Measurements from ENCODE around the gene ZNF823. TPM values are rescaled to one million over a fixed set of nuclear protein-coding genes. Genes with fewer than 3 reads are reported as not detected.

The ZNF823 gene
- total RNA-seq (2021) = 6.7 and 7.4 TPM in 2 replicates
- Bru-seq, nascent RNA = percentile 74 among the genes with signal in this experiment
- percentile 79 among the genes with signal in this experiment for BruChase-seq, experiment 1, labeled RNA remaining after a 2-hour chase
- BruChase-seq, experiment 2, labeled RNA remaining after a 6-hour chase = percentile 66 among the genes with signal in this experiment
- long read RNA-seq, transcript ZNF823-201 (4 exons, 2,423 nt) = major isoform, 11 of 18 reads
- long read RNA-seq, partial matches to known transcripts = 0 of 18 reads
- long read RNA-seq, other reads (novel, unspliced or antisense) = 6 of 18 reads

- intact Hi-C loops (cut with micrococcal nuclease; ENCODE audit: unreplicated experiment) = loop anchor here (1.0 to 5.0 kb wide), 2 partner anchors 27 to 37 kb away; partner anchors contain the start of gene ZNF441
- Histone ChIP-seq H2AFZ (peak within 1 kb of the TSS; percentile 96), H3K36me3 (ENCODE audit: low read depth) (no peaks in the 10 kb centered on the region), H3K9me2 (ENCODE audit: insufficient read depth) (no peaks in the 10 kb centered on the region), H3K27ac (peak within 1 kb of the TSS; percentile 89), H3K4me2 (peak within 1 kb of the TSS; percentile 95), H3K27me3 (ENCODE audit: insufficient read depth, low read depth) (no peaks in the 10 kb centered on the region), H3K4me1 (replicated peaks; ENCODE audit: insufficient read depth) (peaks cover 31% of the 10 kb centered on the region), H4K20me1 (ENCODE audit: insufficient read depth) (no peaks in the 10 kb centered on the region), H3K79me2 (ENCODE audit: low read depth) (peaks cover 41% of the 10 kb centered on the region), H3K9me3 (ENCODE audit: insufficient read depth, low read depth) (no peaks in the 10 kb centered on the region), H3K4me3 (peak within 1 kb of the TSS; percentile 85), H3F3A (ENCODE audit: insufficient read depth, low read depth) (peaks cover 13% of the 10 kb centered on the region; the same call in 1 of the 2 replicates)
- ChIA-PET CTCF (interaction anchor here (0.6 kb wide), 1 partner anchor 754 kb away, joined by 3 read pairs; no protein-coding TSS in a partner anchor), POLR2A (ENCODE audit: unreplicated experiment) (interaction anchor here (0.7 kb wide), 1 partner anchor 435 kb away, joined by 3 read pairs; no protein-coding TSS in a partner anchor)
- TF ChIP-seq, protein P1, sequence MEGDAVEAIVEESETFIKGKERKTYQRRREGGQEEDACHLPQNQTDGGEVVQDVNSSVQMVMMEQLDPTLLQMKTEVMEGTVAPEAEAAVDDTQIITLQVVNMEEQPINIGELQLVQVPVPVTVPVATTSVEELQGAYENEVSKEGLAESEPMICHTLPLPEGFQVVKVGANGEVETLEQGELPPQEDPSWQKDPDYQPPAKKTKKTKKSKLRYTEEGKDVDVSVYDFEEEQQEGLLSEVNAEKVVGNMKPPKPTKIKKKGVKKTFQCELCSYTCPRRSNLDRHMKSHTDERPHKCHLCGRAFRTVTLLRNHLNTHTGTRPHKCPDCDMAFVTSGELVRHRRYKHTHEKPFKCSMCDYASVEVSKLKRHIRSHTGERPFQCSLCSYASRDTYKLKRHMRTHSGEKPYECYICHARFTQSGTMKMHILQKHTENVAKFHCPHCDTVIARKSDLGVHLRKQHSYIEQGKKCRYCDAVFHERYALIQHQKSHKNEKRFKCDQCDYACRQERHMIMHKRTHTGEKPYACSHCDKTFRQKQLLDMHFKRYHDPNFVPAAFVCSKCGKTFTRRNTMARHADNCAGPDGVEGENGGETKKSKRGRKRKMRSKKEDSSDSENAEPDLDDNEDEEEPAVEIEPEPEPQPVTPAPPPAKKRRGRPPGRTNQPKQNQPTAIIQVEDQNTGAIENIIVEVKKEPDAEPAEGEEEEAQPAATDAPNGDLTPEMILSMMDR (conservative IDR thresholded peaks at IDR 0.05) = no peak
- TSS peak; percentile 96 for BruUV-seq (replicated peaks)
- peak; percentile 99 for DNase-seq
Observed at GRCh38 chr19:11738746-11739620, at the start of gene ZNF823. Gene ZNF823 (minus strand): TSS chr19:11738946. CDS start chr19:11738819, 127 bp downstream.

GRCh38 chr19:11787536-11787935 lies 48.8 kb upstream of the ZNF823 start:
- no peak overlapping the region for H3K4me2 ChIP-seq
- TF ChIP-seq, protein P1 (conservative IDR thresholded peaks at IDR 0.05) = no peak
- TF ChIP-seq EZH2 (IDR thresholded peaks at IDR 0.05; ENCODE audit: low read depth) = no peak
- 0 out of 2 replicates have a peak, but pooled peaks cover 3% of the 10 kb centered on the region for H3K4me1 ChIP-seq (replicated peaks; ENCODE audit: insufficient read depth)
- intact Hi-C loops (cut with micrococcal nuclease; ENCODE audit: unreplicated experiment) = no loop called here
- BruUV-seq (replicated peaks) = no TSS peak
- no peak overlapping the region for H3K27ac ChIP-seq
- H2AFZ ChIP-seq = no peak overlapping the region
- H3K4me3 ChIP-seq = no peak overlapping the region
- ChIA-PET POLR2A (ENCODE audit: unreplicated experiment) (no interaction called here), CTCF (no interaction called here)
- no peaks in the 10 kb centered on the region for H3K27me3 ChIP-seq (ENCODE audit: insufficient read depth, low read depth)
- no peaks in the 10 kb centered on the region for H4K20me1 ChIP-seq (ENCODE audit: insufficient read depth)
- no peaks in the 10 kb centered on the region for H3K9me2 ChIP-seq (ENCODE audit: insufficient read depth)
- peaks cover 11% of the 10 kb centered on the region for H3K9me3 ChIP-seq (ENCODE audit: insufficient read depth, low read depth)
- H3F3A ChIP-seq (ENCODE audit: insufficient read depth, low read depth) = no peaks in the 10 kb centered on the region
- no peaks in the 10 kb centered on the region for H3K36me3 ChIP-seq (ENCODE audit: low read depth)
- DNase-seq = no peak
- no peaks in the 10 kb centered on the region for H3K79me2 ChIP-seq (ENCODE audit: low read depth)

DNA sequence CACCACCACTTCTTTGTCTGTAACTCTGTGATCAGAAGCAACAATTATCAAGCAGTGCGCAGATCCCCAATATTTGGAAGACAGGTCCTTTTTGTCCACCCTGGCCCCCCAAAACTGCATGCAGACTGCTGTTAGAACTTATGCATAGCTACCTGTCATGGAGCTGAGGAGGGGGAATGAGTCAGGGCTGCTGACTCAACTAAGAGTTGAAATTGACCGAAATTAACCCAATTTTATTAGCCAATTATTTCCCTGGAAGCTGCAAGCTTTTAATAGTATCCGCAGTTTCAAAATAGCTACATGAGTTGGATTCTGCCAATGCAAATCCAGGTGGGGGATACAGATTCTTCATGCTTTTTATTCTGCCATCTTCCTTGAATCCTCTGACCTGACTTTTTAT lies 45.6 kb upstream of the ZNF823 start:
- Histone ChIP-seq H4K20me1 (ENCODE audit: insufficient read depth) (no peaks in the 10 kb centered on the region), H3K27ac (no peak overlapping the region), H3K9me3 (ENCODE audit: insufficient read depth, low read depth) (peaks cover 43% of the 10 kb centered on the region), H3F3A (ENCODE audit: insufficient read depth, low read depth) (no peaks in the 10 kb centered on the region), H3K79me2 (ENCODE audit: low read depth) (no peaks in the 10 kb centered on the region), H3K4me2 (peak overlapping the region; percentile 79; the same call in 1 of the 2 replicates), H3K4me1 (replicated peaks; ENCODE audit: insufficient read depth) (0 out of 2 replicates have a peak, but pooled peaks cover 3% of the 10 kb centered on the region), H3K27me3 (ENCODE audit: insufficient read depth, low read depth) (no peaks in the 10 kb centered on the region), H3K4me3 (no peak overlapping the region), H2AFZ (no peak overlapping the region), H3K9me2 (ENCODE audit: insufficient read depth) (no peaks in the 10 kb centered on the region; the same call in 1 of the 2 replicates), H3K36me3 (ENCODE audit: low read depth) (peaks cover 18% of the 10 kb centered on the region)
- intact Hi-C loops (cut with micrococcal nuclease; ENCODE audit: unreplicated experiment) = no loop called here
- ChIA-PET CTCF (no interaction called here), POLR2A (ENCODE audit: unreplicated experiment) (no interaction called here)
- BruUV-seq (replicated peaks) = no TSS peak
- no peak for TF ChIP-seq EZH2 (IDR thresholded peaks at IDR 0.05; ENCODE audit: low read depth)
- TF ChIP-seq, protein P1 (conservative IDR thresholded peaks at IDR 0.05) = no peak
- no peak for DNase-seq
